DOHH2 (cell line): ENCODE results near the gene TUBB3.

ENCODE experiments used
- H3F3A ChIP-seq: fragments of 200-600 bp; sonication (generic), shearing (Covaris generic); 2 replicates; pipeline ENCODE4 v1.6.0; 2016; ENCODE audit warnings: antibody characterized with exemption, mild to moderate bottlenecking; ENCODE audit not compliant: control insufficient read depth, insufficient read depth
- H3K27ac ChIP-seq: fragments of 200-600 bp; sonication (generic); 2 replicates; pipeline ENCODE4 v1.5.1; 2014; ENCODE audit warnings: low read depth, mild to moderate bottlenecking, low read length, moderate library complexity
- H3K27me3 ChIP-seq: fragments of 200-600 bp; sonication (generic); 2 replicates; pipeline ENCODE4 v1.6.1; 2014; ENCODE audit warnings: mild to moderate bottlenecking, low read length, mixed read lengths; ENCODE audit not compliant: control insufficient read depth
- H3K36me3 ChIP-seq: fragments of 200-600 bp; sonication (generic); 2 replicates; pipeline ENCODE4 v1.6.1; 2014; ENCODE audit warnings: mild to moderate bottlenecking, low read length, moderate library complexity, mixed read lengths; ENCODE audit not compliant: control insufficient read depth
- H3K4me1 ChIP-seq: fragments of 200-600 bp; sonication (generic); 2 replicates; pipeline ENCODE4 v1.6.1; 2014; ENCODE audit warnings: mild to moderate bottlenecking, low read length, mixed read lengths; ENCODE audit not compliant: control insufficient read depth
- H3K4me2 ChIP-seq: fragments of 200-600 bp; sonication (generic); 2 replicates; pipeline ENCODE4 v1.6.0; 2014; ENCODE audit warnings: mild to moderate bottlenecking, low read length, moderate library complexity
- H3K4me3 ChIP-seq: fragments of 200-600 bp; sonication (generic); 2 replicates; pipeline ENCODE4 v1.5.1; 2014; ENCODE audit warnings: mild to moderate bottlenecking, low read length, mixed read lengths
- H3K79me2 ChIP-seq: fragments of 200-600 bp; sonication (generic); 2 replicates; pipeline ENCODE4 v1.6.1; 2014; ENCODE audit warnings: mild to moderate bottlenecking, low read length, mixed read lengths; ENCODE audit not compliant: control insufficient read depth
- H3K9me2 ChIP-seq: fragments of 200-600 bp; sonication (generic); replicated peaks from 2 replicates; pipeline ENCODE4 v1.6.1; 2014; ENCODE audit warnings: mild to moderate bottlenecking, low read length, mixed read lengths; ENCODE audit not compliant: control insufficient read depth
- H3K9me3 ChIP-seq: fragments of 200-600 bp; sonication (generic); 2 replicates; pipeline ENCODE4 v1.6.1; 2014; ENCODE audit warnings: antibody characterized with exemption, low read length, mixed read lengths; ENCODE audit not compliant: control insufficient read depth, insufficient read depth
- H4K20me1 ChIP-seq: fragments of 200-600 bp; sonication (generic); 2 replicates; pipeline ENCODE4 v1.6.0; 2014; ENCODE audit warnings: low read depth, mild to moderate bottlenecking, antibody characterized with exemption, low read length, moderate library complexity; ENCODE audit not compliant: control insufficient read depth, insufficient read depth
- EZH2phosphoT487 ChIP-seq: fragments of 200-600 bp; sonication (generic); IDR thresholded peaks from 2 replicates; pipeline ENCODE4 v1.6.1; 2017; ENCODE audit warnings: borderline replicate concordance, mild to moderate bottlenecking, antibody characterized with exemption, low read length, moderate library complexity, mixed read lengths
- TF ChIP-seq, protein P1 (sequence below): fragments of 200-600 bp; sonication (generic); IDR thresholded peaks from one replicate; pipeline ENCODE4 v1.5.1; 2014; ENCODE audit warnings: antibody characterized with exemption, mild to moderate bottlenecking, low read depth, low read length; ENCODE audit not compliant: poor library complexity, severe bottlenecking

TUBB3 gene

DNA sequence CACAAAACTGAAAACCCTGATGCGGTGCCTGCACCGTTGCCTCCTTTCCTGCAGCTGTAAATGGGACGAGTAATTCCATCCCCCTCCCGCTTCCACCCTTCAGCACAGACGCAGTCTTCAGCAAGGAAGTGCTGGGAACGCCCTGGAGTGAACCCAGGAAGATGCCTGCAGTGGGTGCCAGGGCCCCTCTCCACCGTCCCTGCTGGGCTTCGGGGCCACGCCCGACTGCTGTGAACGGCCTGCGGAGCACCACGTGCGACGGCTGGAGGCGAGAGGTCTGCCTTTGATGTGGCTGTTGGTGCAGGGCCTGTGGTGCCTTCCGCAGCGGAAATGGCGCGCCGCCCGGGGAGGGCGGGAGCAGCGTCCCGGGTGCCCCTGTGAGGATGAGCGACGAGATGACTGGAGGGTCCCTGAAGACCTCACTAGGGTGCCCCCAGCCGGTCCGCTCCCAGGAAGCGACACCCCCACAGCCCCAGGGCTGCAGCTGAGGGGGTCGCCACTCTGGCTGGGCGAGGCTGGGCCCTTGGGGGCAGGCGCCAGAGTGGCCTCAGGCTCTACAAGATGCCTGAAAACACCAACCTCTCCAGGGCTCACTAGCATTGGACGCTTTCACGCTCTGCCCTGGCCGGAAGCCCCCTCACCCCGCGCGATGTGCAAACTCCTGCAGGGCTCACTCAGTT is 5.2 kb upstream of the TUBB3 start:
- H3F3A ChIP-seq = peaks cover 14% of the 10 kb centered on the region
- H3K4me2 ChIP-seq = peak overlapping the region; percentile 76
- H3K79me2 ChIP-seq = peaks cover 10% of the 10 kb centered on the region
- peak overlapping the region; percentile 66 for H3K4me3 ChIP-seq
- no peaks in the 10 kb centered on the region for H3K9me2 ChIP-seq
- peaks cover 11% of the 10 kb centered on the region for H3K36me3 ChIP-seq
- no peaks in the 10 kb centered on the region for H3K9me3 ChIP-seq
- no peaks in the 10 kb centered on the region for H4K20me1 ChIP-seq
- TF ChIP-seq, protein P1, sequence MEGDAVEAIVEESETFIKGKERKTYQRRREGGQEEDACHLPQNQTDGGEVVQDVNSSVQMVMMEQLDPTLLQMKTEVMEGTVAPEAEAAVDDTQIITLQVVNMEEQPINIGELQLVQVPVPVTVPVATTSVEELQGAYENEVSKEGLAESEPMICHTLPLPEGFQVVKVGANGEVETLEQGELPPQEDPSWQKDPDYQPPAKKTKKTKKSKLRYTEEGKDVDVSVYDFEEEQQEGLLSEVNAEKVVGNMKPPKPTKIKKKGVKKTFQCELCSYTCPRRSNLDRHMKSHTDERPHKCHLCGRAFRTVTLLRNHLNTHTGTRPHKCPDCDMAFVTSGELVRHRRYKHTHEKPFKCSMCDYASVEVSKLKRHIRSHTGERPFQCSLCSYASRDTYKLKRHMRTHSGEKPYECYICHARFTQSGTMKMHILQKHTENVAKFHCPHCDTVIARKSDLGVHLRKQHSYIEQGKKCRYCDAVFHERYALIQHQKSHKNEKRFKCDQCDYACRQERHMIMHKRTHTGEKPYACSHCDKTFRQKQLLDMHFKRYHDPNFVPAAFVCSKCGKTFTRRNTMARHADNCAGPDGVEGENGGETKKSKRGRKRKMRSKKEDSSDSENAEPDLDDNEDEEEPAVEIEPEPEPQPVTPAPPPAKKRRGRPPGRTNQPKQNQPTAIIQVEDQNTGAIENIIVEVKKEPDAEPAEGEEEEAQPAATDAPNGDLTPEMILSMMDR = no peak
- no peak for TF ChIP-seq EZH2phosphoT487
- H3K4me1 ChIP-seq = peaks cover 52% of the 10 kb centered on the region
- H3K27me3 ChIP-seq = no peaks in the 10 kb centered on the region
- H3K27ac ChIP-seq = peak overlapping the region; percentile 72

DNA sequence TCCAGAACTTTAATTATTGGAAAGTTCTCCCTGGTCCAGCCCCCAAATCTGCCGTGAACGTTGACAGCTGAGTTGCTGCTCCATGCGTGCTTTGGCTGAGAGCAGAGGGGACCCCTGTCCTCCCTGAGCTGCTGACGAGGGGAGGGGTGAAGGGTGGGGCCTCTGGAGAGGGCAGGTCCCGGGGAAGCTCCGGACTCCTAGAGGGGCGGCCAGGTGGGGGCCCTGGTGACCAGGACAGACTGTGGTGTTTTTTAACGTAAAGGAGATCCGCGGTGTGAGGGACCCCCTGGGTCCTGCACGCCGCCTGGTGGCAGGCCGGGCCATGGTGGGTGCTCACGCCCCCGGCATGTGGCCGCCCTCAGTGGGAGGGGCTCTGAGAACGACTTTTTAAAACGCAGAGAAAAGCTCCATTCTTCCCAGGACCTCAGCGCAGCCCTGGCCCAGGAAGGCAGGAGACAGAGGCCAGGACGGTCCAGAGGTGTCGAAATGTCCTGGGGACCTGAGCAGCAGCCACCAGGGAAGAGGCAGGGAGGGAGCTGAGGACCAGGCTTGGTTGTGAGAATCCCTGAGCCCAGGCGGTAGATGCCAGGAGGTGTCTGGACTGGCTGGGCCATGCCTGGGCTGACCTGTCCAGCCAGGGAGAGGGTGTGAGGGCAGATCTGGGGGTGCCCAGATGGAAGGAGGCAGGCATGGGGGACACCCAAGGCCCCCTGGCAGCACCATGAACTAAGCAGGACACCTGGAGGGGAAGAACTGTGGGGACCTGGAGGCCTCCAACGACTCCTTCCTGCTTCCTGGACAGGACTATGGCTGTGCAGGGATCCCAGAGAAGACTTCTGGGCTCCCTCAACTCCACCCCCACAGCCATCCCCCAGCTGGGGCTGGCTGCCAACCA is 4.4 kb upstream of the TUBB3 start, which contains the start of gene MC1R:
Gene MC1R (plus strand): TSS at position 410 of the 895 bp plus-strand sequence. CDS start 397 bp downstream, at position 807.
- H3K27ac ChIP-seq = peak within 1 kb of the TSS; percentile 72
- H3K4me3 ChIP-seq = peak within 1 kb of the TSS; percentile 66
- no peaks in the 10 kb centered on the region for H3K9me2 ChIP-seq
- H3K27me3 ChIP-seq = no peaks in the 10 kb centered on the region
- peak within 1 kb of the TSS; percentile 76 for H3K4me2 ChIP-seq
- H3K4me1 ChIP-seq = peaks cover 52% of the 10 kb centered on the region
- H3F3A ChIP-seq = peaks cover 14% of the 10 kb centered on the region
- H3K79me2 ChIP-seq = peaks cover 15% of the 10 kb centered on the region
- no peak for TF ChIP-seq EZH2phosphoT487
- TF ChIP-seq, protein P1 = peak; percentile 76
- H3K9me3 ChIP-seq = no peaks in the 10 kb centered on the region
- H4K20me1 ChIP-seq = no peaks in the 10 kb centered on the region
- H3K36me3 ChIP-seq = peaks cover 7% of the 10 kb centered on the region

DNA sequence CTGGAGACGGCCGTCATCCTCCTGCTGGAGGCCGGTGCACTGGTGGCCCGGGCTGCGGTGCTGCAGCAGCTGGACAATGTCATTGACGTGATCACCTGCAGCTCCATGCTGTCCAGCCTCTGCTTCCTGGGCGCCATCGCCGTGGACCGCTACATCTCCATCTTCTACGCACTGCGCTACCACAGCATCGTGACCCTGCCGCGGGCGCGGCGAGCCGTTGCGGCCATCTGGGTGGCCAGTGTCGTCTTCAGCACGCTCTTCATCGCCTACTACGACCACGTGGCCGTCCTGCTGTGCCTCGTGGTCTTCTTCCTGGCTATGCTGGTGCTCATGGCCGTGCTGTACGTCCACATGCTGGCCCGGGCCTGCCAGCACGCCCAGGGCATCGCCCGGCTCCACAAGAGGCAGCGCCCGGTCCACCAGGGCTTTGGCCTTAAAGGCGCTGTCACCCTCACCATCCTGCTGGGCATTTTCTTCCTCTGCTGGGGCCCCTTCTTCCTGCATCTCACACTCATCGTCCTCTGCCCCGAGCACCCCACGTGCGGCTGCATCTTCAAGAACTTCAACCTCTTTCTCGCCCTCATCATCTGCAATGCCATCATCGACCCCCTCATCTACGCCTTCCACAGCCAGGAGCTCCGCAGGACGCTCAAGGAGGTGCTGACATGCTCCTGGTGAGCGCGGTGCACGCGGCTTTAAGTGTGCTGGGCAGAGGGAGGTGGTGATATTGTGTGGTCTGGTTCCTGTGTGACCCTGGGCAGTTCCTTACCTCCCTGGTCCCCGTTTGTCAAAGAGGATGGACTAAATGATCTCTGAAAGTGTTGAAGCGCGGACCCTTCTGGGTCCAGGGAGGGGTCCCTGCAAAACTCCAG is 3.4 kb upstream of the TUBB3 start:
- peaks cover 54% of the 10 kb centered on the region for H3K4me1 ChIP-seq
- peaks cover 12% of the 10 kb centered on the region for H3K36me3 ChIP-seq
- H3K4me3 ChIP-seq = no peak overlapping the region
- peaks cover 26% of the 10 kb centered on the region for H3K79me2 ChIP-seq
- H3K9me2 ChIP-seq = no peaks in the 10 kb centered on the region
- H3F3A ChIP-seq = peaks cover 17% of the 10 kb centered on the region
- H3K4me2 ChIP-seq = peak overlapping the region; percentile 84; the same call in 1 of the 2 replicates
- no peak for TF ChIP-seq EZH2phosphoT487
- TF ChIP-seq, protein P1 = no peak
- H3K27me3 ChIP-seq = no peaks in the 10 kb centered on the region
- no peak overlapping the region for H3K27ac ChIP-seq
- no peaks in the 10 kb centered on the region; the same call in 1 of the 2 replicates for H4K20me1 ChIP-seq
- H3K9me3 ChIP-seq = no peaks in the 10 kb centered on the region
